A549 (cell line): ENCODE data around the gene DHRS11.

Source experiments
- CTCF ChIP-seq: fragments of >200 bp; sonication (Bioruptor Twin); formaldehyde crosslinking; IDR thresholded peaks from 3 replicates; pipeline ENCODE4 v1.5.1; 2016
- EP300 ChIP-seq, 2 experiments: fragments of >200 bp; sonication (Bioruptor Twin); formaldehyde crosslinking; IDR thresholded peaks; 2 replicates in 1 of 2; 3 replicates in 1 of 2; pipeline ENCODE4 v1.6.1; 2016 to 2017
- JUN ChIP-seq, 2 experiments: fragments of >200 bp; sonication (Bioruptor Twin); formaldehyde crosslinking; IDR thresholded peaks; 2 replicates in 1 of 2; 3 replicates in 1 of 2; pipeline ENCODE4 v1.6.1; 2016 to 2017
- MAFK ChIP-seq: fragments of 450-650 bp; IDR thresholded peaks from 2 replicates; pipeline ENCODE4 v1.6.1; 2014; ENCODE audit not compliant: partially characterized antibody
- MAX ChIP-seq: IDR thresholded peaks from 2 replicates; pipeline ENCODE4 v1.6.1; 2012
- POLR2A ChIP-seq: IDR thresholded peaks from 2 replicates; pipeline ENCODE4 v1.6.1; 2012; ENCODE audit warnings: mild to moderate bottlenecking, low read length
- USF2 ChIP-seq: fragments of 450-650 bp; IDR thresholded peaks from 2 replicates; pipeline ENCODE4 v1.6.1; 2014; ENCODE audit warnings: antibody characterized with exemption
- ZFP36 ChIP-seq: fragments of 450-650 bp; IDR thresholded peaks from 2 replicates; pipeline ENCODE4 v1.6.1; 2014; ENCODE audit warnings: borderline replicate concordance; ENCODE audit not compliant: partially characterized antibody
- ZSCAN20 ChIP-seq: fragments of 250-450 bp; sonication (Bioruptor Pico); IDR thresholded peaks from 2 replicates; pipeline ENCODE4 v1.8.0; 2022; ENCODE audit warnings: mild to moderate bottlenecking, moderate library complexity

GRCh38 chr17:36598951-36599401 lies 7.3 kb downstream of the DHRS11 start:
- TF ChIP-seq CTCF (no peak), ZFP36 (no peak), MAX (no peak), ZSCAN20 (CRISPR knock-in tag) (no peak), POLR2A (no peak), USF2 (no peak), JUN (IDR thresholded peaks at IDR 0.05) (no peak), MAFK (no peak), EP300 (IDR thresholded peaks at IDR 0.05) (no peak)
